Measurements from ENCODE around the gene THEM4.

The THEM4 gene

DNA sequence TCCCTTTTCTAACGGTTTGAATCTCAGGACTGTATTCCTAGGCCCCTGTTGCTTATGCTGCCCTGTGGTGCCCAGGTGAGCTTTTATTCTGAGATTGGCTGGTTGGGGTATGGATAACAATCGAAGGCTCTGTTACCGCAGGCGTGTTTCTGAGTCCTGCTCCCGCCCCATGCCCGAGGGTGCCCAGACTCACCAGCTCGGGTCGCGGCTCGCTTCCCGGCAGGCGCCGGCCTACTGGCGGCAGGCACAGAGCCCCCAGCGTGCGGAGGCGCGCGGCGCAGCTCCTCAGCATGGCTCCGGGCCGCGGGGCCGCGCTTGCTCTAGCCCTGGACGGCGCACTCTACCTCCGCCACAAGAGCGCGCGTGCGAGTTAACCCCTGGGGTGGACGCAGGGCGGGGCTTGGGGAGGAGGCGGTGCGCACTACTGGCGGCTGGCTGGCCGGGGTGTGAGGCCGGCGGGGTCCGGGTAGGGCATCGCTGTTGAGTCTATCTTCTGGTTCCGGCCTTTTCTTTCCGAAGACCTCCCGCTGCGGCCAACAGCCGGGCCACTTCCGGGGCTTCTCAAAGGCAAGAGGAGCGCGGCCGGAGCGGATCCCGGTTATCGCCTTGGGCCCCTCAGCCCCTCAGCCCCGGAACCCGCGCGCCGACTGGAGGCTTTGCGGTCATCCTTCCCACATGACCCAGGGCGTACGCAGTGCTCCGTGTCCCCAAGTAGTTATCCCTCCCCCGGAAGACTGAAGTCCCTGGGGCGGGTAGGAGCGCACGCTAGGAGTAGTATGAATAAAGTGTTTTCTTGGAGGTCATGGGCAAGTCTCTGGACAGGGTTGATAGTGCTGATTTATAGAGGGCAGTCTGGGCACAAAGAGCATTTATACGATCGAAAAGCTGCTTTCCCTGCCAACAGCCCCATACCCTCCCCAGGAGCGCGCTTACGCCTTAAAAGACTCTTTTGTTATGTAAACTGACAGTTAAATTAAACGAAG, at the start of gene THEM4:
THEM4 (minus strand) TSS at position 345 of the 983 bp plus-strand sequence; CDS start at position 292, 53 bp downstream.
- DNase-seq (ENCODE audit: low spot score) = peak; percentile 98

DNA sequence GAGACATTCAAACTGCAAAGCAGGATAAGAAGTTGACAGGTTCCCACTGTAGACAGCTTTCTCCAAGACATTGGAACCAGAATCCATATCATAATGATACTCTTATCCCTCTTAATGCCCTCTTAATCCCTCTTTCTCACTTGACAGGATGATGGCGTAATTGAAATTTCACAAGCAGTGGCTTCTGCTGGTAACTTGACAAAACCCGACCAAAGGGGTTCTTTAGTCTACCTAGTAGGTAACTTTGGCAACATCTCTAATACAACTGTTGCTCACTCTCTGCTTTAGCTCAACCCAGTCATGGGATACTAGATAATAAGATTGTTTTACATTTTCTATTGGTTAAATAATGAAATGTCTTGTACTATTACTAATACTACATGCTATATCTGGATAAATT, 49.6 kb upstream of the THEM4 start:
- DNase-seq (ENCODE audit: low spot score) = no peak

DNA sequence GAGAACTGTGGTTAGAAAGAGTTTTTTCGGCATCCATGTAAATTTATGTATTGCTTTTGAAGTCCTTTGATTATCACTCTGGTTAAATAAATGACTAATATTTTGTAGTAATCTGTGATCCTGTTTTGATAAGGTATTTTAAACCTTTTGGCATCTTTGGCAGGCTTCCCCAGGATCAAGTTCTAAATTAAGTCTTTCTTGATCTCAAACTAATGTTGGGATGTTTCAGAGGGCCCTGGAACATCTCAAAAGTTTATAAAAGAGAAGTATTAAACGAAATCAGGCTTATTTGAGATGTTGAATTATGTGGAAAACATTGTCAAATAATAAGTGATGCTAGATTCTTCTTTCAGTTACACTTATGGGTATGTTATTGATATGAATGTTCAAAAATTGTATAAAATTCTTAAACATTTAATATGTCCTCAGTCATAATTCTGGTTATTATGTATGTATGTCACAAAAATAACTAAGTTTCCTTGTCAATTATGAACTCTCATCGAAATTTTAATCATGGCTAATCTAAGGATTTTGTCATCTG, 47.7 kb upstream of the THEM4 start:
- no peak for DNase-seq (ENCODE audit: low spot score)

DNA sequence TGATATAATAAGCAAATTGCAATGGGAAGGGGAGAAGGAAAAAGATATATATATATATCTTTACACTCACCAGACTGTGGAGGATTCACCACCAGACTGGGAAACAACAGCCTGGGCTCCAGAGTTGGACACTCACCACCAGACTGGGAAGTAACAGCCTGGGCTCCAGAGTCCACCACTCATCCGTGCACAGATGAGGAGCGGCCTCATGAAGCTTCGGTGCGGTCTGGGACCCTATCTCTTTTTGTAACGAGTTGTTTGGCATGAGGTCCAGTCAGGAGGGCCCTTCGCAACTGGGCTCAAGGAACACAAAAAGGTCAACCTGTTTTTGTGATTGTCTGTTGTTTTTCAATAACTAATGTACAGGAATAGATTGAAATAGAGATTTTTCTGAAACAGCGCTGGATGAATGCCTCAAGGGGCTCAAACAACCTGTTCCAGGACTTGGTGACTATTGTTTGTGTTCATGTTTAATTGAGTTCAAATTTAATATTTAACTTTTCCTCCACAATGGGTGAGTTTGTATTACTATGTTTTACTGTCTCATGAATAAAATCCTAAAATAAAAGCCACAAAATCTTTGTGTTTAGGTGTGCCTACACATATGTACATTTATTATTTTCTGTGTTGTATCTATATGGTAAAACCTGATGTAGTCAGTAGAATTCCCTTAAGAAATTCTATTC, 44.2 kb upstream of the THEM4 start:
- no peak for DNase-seq (ENCODE audit: low spot score)

DNA sequence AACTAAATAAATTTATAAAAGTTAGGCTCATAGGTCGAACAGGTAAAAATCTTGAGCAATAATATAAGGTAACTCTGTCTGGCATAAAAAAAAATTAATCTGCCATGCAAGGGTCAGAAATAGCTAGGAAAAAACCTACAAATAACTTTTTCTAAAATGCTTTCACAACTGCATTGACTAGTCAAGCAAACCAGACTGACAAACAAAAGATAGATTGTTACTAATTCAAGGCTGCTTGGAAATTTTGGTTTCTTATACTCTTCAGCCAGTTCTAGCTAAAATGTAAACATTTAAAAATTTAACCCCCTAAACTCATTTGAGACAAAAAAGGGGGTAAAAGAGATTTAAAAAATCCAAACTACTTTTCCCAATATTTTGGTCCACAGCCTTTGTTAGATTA, 43.5 kb upstream of the THEM4 start:
- DNase-seq (ENCODE audit: low spot score) = peak; percentile 70

DNA sequence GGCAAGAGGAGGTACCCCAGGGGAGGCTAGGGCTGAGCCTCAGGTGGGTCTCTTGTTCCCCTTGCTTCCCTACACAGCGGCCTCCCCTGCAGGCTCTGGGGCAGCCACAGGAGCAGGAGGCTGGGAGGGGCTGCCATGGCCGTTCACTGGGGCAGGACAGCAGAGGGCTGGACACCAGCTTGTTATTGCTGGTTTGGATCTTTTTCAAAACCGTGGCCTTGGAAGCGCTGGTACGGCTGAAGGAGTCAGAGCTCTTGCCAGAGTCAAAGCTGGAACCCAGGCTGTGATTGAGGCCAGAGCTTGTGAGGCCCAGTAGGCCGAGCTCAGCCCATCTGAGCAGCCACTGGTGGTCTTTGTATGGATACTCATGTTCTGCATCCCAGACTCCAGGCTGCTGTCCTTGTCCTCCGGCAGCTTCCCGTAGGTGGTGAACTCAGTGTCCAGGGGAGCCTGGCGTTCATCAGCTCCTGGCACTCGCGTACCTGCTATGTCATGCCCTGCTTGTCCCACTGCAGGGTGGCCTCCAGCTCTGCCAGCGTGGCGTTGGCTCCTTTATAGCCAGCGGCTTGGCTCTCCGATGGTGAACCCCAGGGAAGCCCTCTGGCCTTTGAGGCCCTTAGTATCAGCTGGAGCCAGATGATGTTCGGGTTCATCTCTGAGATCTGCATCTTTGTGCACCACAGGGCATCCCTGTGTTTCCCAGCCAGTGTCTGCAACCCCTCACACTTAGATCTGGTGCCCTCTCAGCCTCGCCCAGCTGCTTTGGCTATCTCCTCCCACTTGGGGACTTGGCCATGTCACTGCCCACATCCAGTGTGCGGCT, 40.3 kb upstream of the THEM4 start:
- no peak for DNase-seq (ENCODE audit: low spot score)

DNA sequence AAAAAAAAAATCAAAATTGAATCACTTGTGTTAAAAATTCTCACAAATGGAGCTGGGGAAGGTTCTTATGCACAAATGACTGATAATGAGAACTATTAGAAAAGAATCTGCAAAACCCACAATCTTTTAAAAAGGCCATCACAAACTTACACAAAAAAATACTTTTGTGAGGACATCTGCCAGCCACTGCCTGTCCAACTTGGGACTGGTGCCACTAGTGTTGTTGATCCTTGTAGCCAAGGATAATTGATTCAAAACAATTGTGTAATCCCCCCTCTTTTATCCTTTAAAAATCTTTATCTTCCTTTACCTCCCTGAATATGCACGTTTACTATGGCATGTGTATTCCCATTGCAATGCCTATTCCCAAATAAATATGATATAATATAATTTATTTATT, 39.2 kb upstream of the THEM4 start:
- no peak for DNase-seq (ENCODE audit: low spot score)

DNA sequence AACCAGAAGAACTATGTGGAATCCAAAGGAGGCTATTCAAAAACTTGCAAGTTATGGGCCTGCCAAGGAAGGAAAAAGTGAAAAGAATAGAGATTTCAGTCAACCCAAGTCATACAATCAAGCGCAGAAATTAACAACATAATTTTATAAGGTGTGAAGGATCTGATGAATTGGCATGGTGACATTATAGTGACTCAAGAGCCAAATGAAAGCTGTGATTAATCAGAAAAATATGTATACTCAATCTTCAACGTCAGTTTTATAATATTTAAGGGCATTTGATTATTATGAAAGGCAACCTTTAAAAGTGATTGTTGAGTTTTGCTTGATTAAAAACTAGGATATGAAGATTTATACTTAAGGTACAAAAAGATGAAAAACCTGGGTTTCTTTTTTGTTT, 37.8 kb upstream of the THEM4 start:
- DNase-seq (ENCODE audit: low spot score) = no peak

DNA sequence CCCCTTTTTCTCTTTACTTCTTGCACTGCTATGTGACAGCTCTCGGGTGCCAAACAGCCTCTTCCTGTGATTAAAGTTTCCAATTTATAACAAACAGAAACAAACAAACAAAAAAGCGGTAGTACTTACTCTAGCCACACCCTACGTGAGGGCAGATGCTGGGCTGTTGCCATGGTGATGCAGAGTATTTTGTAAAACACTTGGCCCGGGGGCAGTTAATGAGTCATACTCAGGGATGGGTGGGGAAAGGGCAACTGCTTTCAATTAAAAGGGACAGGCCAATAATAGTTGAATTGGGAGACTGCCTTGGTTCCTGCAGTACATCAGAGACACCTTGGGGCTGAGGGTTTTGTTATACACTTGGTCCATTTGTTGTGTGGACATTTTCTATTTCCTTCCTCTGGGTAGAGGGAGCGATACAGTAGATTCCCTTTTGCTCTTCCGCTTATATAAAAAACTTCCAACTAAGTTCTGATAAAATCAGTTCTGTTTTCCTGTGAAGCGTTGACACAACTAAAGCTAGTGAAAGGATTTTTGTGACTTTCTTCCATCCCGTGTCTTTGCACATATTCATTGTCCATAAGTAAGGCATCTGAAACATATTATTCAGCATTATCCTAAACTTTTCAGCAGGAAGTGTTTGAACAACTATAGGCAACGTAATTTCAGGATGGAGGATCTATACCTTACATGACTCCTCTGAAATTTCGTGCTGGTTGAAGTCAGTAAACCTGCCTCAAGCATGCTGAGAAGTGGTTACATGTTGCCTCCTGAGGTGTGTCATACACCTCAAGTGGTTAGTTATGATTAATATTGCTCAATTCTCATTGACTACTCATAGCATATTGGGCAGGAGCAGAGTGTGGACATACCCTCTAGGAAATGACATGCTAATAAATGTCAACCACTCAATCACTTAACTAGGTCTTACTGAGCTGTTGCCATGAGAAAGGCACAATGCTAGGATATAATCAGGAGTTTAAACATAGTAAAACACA, 36.7 kb upstream of the THEM4 start:
- DNase-seq (ENCODE audit: low spot score) = peak; percentile 99

DNA sequence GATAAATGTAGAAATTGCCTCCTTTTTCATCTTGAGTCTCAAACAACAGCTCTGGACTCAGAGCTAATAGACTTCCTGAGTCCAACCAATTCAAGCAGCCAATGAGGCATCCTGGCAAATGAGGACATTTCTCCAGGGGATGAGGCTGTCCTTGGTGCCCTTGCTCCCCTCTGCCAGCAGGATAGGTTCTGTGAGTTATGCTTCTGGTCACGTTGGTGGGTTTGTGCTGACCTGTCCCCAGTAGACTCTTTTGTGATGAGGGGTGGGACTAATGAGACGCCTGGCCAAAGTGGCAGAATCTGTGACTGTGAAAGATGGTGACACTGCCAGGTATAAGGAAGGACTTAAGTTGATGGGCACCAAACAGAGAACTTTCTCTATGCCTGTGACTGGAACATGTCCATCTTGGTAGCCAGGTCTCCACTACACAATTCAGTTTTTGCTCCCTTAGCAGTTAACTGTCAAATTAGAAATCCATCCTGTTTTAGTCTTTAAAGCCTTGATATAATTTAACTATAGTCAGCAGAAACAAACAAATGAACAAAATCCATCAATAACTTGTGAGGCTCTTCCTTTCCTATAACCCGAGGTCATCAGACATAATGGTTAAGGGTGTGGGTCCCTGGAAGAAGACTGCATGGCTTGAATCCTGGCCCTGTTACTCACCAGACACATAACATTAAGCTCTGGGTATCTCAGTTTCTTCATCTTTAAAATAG, 35.7 kb upstream of the THEM4 start:
- DNase-seq (ENCODE audit: low spot score) = no peak

DNA sequence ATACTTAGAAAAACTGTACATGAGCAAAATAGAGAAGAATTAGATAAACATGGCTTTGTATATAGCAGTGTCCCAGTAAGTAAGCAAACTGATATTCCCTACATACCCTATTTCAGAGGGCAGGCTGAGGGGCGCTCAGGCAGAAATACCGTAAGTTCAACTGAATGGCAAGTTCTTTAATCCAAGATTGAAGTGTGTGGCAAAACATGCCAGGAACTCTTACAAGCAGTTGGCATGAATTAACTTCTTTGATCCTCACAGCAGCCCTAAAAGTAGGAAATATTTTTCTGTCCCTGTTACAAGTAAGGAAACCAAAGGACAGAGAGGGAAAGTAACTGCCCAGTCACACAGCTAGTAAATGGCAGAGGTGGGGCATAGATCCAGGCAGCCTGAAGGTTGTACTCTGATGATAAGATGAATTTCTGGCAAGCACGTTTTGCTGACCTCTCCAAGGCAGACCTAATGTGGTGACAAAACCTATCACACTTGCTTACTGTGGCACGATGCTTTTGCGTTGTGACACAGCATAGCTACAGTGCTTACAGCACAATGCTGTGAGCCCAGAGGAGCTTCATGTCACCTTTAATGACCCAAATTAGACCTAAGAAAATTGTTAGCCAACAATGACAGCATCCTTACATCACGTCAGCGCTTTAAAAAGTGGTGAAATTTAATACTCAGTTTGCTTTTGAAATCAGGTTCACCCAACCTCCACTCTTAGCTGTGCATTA, 35.0 kb upstream of the THEM4 start:
- no peak for DNase-seq (ENCODE audit: low spot score)

DNA sequence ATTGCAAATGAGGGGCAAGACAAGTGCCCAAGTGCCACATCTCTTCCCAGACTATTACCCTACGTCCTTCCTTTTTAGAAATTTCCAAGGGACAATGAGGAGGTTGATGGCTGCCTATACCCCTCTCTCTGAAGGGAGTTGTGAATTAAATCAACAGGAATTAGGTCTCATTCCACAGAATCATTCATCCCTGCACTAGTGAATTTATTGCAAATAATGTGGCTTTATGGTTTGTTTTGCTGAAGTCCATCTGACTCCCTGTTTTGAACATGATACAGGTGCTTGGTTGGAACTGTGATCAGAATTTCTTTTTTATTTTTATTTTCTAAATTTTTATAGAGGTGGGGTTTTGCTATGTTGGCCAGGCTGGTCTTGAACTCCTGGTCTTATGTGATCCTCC, 34.3 kb upstream of the THEM4 start:
- DNase-seq (ENCODE audit: low spot score) = no peak

DNA sequence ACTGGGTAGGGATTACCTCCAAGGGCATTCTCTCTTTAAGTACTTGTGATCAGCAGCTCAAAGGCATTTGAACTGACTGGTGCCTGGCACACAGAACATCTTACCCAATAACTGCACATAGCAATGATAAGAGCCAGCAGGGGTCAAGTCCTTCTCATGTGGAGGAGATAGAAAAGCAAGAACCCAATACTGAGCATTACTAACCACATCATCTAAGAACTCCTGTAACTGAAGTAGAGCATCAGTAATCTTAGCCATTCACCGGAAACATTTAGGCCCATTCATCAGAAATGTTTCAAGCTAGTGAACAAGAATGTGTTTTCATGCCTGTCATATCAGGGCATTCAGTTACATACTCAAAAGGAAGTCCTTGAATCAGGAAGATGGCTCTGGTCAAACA, 33.6 kb upstream of the THEM4 start:
- no peak for DNase-seq (ENCODE audit: low spot score)

DNA sequence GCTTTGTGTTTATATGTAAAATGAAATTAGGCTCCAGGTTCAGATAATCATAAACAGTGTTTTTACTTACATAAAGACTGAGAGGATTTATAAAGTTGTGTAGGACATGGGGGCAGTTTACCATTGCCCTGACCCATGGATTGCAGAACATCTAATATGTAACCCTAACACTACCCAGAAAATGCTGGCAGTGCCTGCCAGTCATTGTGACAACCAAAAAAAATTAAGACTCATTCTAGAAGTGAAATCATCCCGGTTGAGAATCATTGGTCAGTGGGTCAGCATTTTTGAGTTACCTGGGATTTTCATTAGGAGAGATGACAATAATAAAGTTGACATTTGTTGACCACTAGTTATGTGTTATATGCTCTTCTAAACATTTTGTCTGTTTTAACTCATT, 31.2 kb upstream of the THEM4 start:
- DNase-seq (ENCODE audit: low spot score) = no peak

DNA sequence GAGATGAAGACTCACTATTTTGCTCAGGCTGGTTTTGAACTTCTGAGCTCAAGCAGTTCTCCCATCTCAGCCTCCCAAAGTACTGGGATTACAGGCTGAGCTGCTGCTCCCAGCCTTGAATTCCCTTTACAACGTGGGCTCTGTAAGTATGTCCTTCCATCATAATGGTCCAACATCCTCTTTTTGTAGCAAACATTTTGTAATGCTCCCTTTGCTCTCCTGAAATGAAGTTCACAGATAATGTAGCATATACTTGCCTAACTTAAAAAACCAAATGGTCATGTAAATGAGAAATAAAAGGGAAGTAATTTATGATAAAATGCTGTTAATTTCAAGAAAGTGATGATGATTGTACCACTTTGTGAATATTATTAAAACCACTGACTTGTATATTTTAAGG, 30.5 kb upstream of the THEM4 start:
- no peak for DNase-seq (ENCODE audit: low spot score)

DNA sequence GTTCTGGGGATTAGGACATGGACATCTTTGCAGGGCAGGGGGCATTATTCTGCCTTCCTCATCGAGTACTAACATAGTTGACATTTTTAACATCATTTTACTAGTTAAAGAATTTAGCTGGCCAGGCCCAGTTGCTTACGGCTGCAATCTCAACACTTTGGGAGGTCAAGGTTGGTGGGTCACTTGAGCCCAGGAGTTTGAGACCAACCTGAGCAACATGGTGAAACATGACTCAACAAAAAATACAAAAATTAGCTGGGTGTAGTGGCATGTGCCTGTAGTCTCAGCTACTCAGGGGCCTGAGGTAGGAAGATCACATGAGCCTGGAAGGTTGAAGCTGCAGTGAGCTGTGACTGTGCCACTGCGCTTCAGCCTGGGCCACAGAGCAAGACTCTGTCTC, 29.8 kb upstream of the THEM4 start:
- no peak for DNase-seq (ENCODE audit: low spot score)

DNA sequence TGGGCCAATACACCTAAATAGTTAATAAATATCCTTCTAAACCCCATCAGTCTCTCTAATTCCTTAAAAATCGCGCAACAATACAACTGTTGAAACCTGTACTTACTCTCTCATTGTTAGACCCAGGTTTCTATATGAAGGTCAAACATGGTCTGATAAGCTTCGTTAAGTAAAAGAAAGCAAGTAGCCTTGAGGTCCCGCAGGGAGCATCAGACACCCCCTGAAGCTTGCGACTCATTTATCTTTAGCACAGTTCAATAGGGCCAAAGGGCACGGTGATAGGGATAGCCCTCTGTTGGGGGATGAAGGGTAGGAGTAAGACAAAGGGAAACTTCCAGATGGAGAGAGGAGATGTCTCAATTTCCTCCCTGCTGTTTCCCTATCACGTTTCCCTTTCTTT, 27.3 kb upstream of the THEM4 start:
- no peak for DNase-seq (ENCODE audit: low spot score)

DNA sequence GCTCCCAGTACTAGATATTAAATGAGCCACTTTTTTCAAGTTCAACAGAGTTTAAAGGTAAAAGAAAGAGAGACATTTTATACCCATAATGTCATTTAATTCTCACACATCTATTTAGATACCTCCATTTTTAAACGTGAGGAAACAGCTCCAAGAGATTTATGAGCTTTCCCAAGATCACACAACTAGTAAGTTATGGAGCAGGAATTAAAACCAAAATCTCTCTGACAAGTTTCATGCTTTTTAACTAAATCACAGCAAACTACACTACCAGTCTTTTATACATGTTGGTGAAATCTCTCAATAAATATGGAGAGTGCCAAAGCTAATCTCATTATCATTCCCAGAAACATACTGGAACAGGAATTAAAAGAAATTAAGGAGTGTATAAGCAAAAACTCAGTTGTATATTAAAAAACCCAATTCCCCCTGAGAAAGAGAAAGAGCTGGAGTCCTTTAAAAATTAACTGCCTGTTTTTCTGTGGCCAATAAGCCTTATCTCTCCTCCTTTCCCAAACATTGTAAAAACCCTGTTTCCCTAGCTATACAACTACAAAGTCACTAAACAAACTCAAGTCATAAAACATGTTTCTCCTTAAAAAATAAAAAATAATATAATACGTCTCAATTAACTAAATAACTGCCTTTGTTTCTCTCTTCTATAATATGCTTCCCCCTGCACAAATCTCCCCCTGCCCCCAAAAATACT, 26.7 kb upstream of the THEM4 start:
- no peak for DNase-seq (ENCODE audit: low spot score)

DNA sequence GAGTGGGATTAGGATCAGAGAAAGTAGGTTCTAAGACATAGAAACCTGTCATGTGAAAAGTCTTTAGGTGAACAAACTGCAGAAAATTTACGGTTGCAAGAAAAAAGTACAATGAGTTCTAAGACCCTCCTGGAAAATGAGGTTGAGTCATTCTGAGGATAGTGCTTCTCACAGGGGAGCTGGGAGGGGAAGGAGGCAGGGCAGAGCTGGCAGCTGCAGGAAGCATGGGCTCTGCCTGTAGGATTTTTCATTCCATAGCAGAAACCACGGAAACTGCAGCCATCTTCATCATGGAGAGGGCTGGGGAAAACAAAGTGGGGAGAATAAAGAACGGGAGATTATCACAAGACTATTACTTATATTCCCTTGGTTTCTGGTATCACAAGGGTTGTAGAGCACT, 25.8 kb upstream of the THEM4 start:
- no peak for DNase-seq (ENCODE audit: low spot score)

All from COLO829 (cell line).